HepG2 (cell line): Measurements from ENCODE around the gene NRSN2. TPM values are rescaled to one million over a fixed set of nuclear protein-coding genes. Genes with fewer than 3 reads are reported as not detected.

ENCODE experiments used
- CBX5 ChIP-seq: sonication (generic); formaldehyde crosslinking; IDR thresholded peaks from 2 replicates; pipeline ENCODE4 v1.4.0; 2020; ENCODE audit warnings: missing genetic modification reagents, borderline replicate concordance
- GMEB2 ChIP-seq: IDR thresholded peaks from 2 replicates; pipeline ENCODE4 v1.6.1; 2016; ENCODE audit warnings: missing biosample characterization, missing genetic modification reagents, low read depth
- MAZ ChIP-seq, 2 experiments: sonication (generic) in 1 of 2; formaldehyde crosslinking in 1 of 2; IDR thresholded peaks; 2 replicates each; pipeline versions ENCODE4 v1.5.0 to v1.6.1; 2012 to 2020; ENCODE audit warnings: low read depth in 2 of 2, mild to moderate bottlenecking in 2 of 2, borderline replicate concordance in 1 of 2, improper control_type of control experiment in 1 of 2, low read length in 1 of 2, missing genetic modification reagents in 1 of 2, moderate library complexity in 1 of 2
- MBNL3 ChIP-seq: fragments of 250-450 bp; sonication (Bioruptor Pico); conservative IDR thresholded peaks from 2 replicates; pipeline ENCODE4 v1.8.0; 2022; ENCODE audit warnings: mild to moderate bottlenecking, inconsistent platforms
- MEIS2 ChIP-seq: sonication (generic); formaldehyde crosslinking; IDR thresholded peaks from 2 replicates; pipeline ENCODE4 v1.9.0; 2021; ENCODE audit warnings: mild to moderate bottlenecking, missing genetic modification reagents
- PAWR ChIP-seq: sonication (generic); formaldehyde crosslinking; IDR thresholded peaks from 2 replicates; pipeline ENCODE4 v1.4.0; 2020; ENCODE audit warnings: missing genetic modification reagents, mild to moderate bottlenecking, borderline replicate concordance
- PREB ChIP-seq: sonication (generic); formaldehyde crosslinking; IDR thresholded peaks from 2 replicates; pipeline ENCODE4 v1.4.0; 2020; ENCODE audit warnings: missing genetic modification reagents
- RFX1 ChIP-seq: fragments of 450-650 bp; IDR thresholded peaks from 2 replicates; pipeline ENCODE4 v1.6.1; 2017
- ZNF562 ChIP-seq: sonication (generic); formaldehyde crosslinking; IDR thresholded peaks from 2 replicates; pipeline ENCODE4 v1.8.0; 2022; ENCODE audit warnings: missing genetic modification reagents, borderline replicate concordance
- ZNF563 ChIP-seq: sonication (generic); formaldehyde crosslinking; IDR thresholded peaks from 2 replicates; pipeline ENCODE4 v1.8.0; 2022; ENCODE audit warnings: mild to moderate bottlenecking, moderate library complexity, missing genetic modification reagents
- polyA plus RNA-seq, 8 experiments: library from polyadenylated mRNA; depleted of rRNA in 3 of 8; stranded (reverse) in 7 of 8; unstranded in 1 of 8; fragments of >200 nt; fragmentation: Illumina TruSeq in 4 of 8; extraction: Trizol in 4 of 8; gene quantifications; 2 replicates each; pipeline versions ENCODE4 v1.2.1 to v1.2.3, GENCODE V29; 2011 to 2016; ENCODE audit warnings: low read depth in 4 of 8, missing spikeins in 1 of 8, mixed read lengths in 1 of 8; ENCODE audit not compliant: insufficient read depth in 1 of 8
- total RNA-seq, 5 experiments: library from RNA; depleted of rRNA; stranded (reverse); fragments of >200 nt; fragmentation: Illumina TruSeq; extraction: Trizol; gene quantifications; 2 replicates each; pipeline ENCODE4 v1.2.3, GENCODE V29; 2016; ENCODE audit warnings: low read depth in 1 of 5
- TF ChIP-seq, protein P1 (sequence below): sonication (generic); formaldehyde crosslinking; IDR thresholded peaks from 2 replicates; pipeline ENCODE4 v1.8.0; 2022; ENCODE audit warnings: mild to moderate bottlenecking, missing genetic modification reagents, moderate library complexity
- TF ChIP-seq, protein P2 (sequence below): sonication (generic); formaldehyde crosslinking; IDR thresholded peaks from 2 replicates; pipeline ENCODE4; 2020; ENCODE audit warnings: missing genetic modification reagents, mild to moderate bottlenecking, borderline replicate concordance
- TF ChIP-seq, protein P3 (sequence below): sonication (generic); formaldehyde crosslinking; IDR thresholded peaks from 2 replicates; pipeline ENCODE4 v1.4.0; 2020; ENCODE audit warnings: missing genetic modification reagents
- TF ChIP-seq, protein P4 (sequence below): sonication (generic); formaldehyde crosslinking; IDR thresholded peaks from 2 replicates; pipeline ENCODE4 v1.5.0; 2020; ENCODE audit warnings: missing genetic modification reagents

Gene NRSN2
- total and polyA plus RNA-seq, 2 of the 13 experiments (the other 11 are each of a cell fraction or from before 2014, with no cell fraction given), result 32.3 to 49.4 TPM

- TF ChIP-seq MAZ (IDR thresholded peaks at IDR 0.05; ENCODE audit: borderline replicate concordance, low read depth, low read length) (no peak), MAZ (CRISPR knock-in tag; IDR thresholded peaks at IDR 0.05; ENCODE audit: low read depth) (0 out of 2 replicates have a peak, but pooled peaks have one; percentile 39), ZNF562 (CRISPR knock-in tag) (no peak), MEIS2 (CRISPR knock-in tag) (no peak), PAWR (CRISPR knock-in tag) (no peak), PREB (CRISPR knock-in tag) (no peak), RFX1 (no peak), GMEB2 (CRISPR knock-in tag) (no peak), CBX5 (CRISPR knock-in tag) (no peak), ZNF563 (no peak), MBNL3 (CRISPR knock-in tag) (no peak)
- TF ChIP-seq, protein P1, sequence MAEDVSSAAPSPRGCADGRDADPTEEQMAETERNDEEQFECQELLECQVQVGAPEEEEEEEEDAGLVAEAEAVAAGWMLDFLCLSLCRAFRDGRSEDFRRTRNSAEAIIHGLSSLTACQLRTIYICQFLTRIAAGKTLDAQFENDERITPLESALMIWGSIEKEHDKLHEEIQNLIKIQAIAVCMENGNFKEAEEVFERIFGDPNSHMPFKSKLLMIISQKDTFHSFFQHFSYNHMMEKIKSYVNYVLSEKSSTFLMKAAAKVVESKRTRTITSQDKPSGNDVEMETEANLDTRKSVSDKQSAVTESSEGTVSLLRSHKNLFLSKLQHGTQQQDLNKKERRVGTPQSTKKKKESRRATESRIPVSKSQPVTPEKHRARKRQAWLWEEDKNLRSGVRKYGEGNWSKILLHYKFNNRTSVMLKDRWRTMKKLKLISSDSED, result no peak
- TF ChIP-seq, protein P2, sequence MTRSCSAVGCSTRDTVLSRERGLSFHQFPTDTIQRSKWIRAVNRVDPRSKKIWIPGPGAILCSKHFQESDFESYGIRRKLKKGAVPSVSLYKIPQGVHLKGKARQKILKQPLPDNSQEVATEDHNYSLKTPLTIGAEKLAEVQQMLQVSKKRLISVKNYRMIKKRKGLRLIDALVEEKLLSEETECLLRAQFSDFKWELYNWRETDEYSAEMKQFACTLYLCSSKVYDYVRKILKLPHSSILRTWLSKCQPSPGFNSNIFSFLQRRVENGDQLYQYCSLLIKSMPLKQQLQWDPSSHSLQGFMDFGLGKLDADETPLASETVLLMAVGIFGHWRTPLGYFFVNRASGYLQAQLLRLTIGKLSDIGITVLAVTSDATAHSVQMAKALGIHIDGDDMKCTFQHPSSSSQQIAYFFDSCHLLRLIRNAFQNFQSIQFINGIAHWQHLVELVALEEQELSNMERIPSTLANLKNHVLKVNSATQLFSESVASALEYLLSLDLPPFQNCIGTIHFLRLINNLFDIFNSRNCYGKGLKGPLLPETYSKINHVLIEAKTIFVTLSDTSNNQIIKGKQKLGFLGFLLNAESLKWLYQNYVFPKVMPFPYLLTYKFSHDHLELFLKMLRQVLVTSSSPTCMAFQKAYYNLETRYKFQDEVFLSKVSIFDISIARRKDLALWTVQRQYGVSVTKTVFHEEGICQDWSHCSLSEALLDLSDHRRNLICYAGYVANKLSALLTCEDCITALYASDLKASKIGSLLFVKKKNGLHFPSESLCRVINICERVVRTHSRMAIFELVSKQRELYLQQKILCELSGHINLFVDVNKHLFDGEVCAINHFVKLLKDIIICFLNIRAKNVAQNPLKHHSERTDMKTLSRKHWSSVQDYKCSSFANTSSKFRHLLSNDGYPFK, result no peak
- TF ChIP-seq, protein P3, sequence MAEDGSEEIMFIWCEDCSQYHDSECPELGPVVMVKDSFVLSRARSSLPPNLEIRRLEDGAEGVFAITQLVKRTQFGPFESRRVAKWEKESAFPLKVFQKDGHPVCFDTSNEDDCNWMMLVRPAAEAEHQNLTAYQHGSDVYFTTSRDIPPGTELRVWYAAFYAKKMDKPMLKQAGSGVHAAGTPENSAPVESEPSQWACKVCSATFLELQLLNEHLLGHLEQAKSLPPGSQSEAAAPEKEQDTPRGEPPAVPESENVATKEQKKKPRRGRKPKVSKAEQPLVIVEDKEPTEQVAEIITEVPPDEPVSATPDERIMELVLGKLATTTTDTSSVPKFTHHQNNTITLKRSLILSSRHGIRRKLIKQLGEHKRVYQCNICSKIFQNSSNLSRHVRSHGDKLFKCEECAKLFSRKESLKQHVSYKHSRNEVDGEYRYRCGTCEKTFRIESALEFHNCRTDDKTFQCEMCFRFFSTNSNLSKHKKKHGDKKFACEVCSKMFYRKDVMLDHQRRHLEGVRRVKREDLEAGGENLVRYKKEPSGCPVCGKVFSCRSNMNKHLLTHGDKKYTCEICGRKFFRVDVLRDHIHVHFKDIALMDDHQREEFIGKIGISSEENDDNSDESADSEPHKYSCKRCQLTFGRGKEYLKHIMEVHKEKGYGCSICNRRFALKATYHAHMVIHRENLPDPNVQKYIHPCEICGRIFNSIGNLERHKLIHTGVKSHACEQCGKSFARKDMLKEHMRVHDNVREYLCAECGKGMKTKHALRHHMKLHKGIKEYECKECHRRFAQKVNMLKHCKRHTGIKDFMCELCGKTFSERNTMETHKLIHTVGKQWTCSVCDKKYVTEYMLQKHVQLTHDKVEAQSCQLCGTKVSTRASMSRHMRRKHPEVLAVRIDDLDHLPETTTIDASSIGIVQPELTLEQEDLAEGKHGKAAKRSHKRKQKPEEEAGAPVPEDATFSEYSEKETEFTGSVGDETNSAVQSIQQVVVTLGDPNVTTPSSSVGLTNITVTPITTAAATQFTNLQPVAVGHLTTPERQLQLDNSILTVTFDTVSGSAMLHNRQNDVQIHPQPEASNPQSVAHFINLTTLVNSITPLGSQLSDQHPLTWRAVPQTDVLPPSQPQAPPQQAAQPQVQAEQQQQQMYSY, result no peak
- TF ChIP-seq, protein P4, sequence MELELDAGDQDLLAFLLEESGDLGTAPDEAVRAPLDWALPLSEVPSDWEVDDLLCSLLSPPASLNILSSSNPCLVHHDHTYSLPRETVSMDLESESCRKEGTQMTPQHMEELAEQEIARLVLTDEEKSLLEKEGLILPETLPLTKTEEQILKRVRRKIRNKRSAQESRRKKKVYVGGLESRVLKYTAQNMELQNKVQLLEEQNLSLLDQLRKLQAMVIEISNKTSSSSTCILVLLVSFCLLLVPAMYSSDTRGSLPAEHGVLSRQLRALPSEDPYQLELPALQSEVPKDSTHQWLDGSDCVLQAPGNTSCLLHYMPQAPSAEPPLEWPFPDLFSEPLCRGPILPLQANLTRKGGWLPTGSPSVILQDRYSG (CRISPR knock-in tag), result no peak
Measured at GRCh38 chr20:404088-404487, 57.2 kb downstream of the NRSN2 start (continued).
